IMR-90 (cell line): Measurements from ENCODE around the gene ERGIC1. TPM values are rescaled to one million over a fixed set of nuclear protein-coding genes. Genes with fewer than 3 reads are reported as not detected.

Experiments used
- ATAC-seq: fragments of 200-7000 bp; cut with Tn5 transposase; 2 replicates; pipeline ENCODE4 v1.9.1; 2020; ENCODE audit warnings: low read depth, mild to moderate bottlenecking, moderate library complexity
- BruUV-seq: library from RNA; stranded (reverse); fragments of 400-500 nt; replicated peaks from 2 replicates; lab custom pipeline; 2021; lab: Mats Ljungman, UMichigan
- CTCF ChIA-PET: fragments of 300-600 bp; formaldehyde crosslinking; extraction: SDS; loops from one replicate; lab custom pipeline; 2021; ENCODE audit warnings: antibody characterized with exemption; lab: Yijun Ruan, JAX
- POLR2A ChIA-PET: fragments of 300-600 bp; sonication (Branson Sonifier 250); formaldehyde crosslinking; loops from one replicate; lab custom pipeline; 2022; ENCODE audit warnings: antibody characterized with exemption; ENCODE audit not compliant: unreplicated experiment; lab: Charles Lee
- DNase-seq: peaks from one replicate; pipeline ENCODE4 v3.0.0; 2013
- H2AFZ ChIP-seq: replicated peaks from 2 replicates; pipeline ENCODE3; 2013; ENCODE audit warnings: low read length, mild to moderate bottlenecking; ENCODE audit not compliant: poor library complexity
- H2AK5ac ChIP-seq: 2 replicates; pipeline ENCODE4 v1.6.1; 2013; ENCODE audit warnings: low read depth, low read length, inconsistent platforms
- H2AK9ac ChIP-seq: replicated peaks from 2 replicates; pipeline ENCODE3; 2013; ENCODE audit warnings: mild to moderate bottlenecking, low read depth, low read length, moderate library complexity; ENCODE audit not compliant: poor library complexity
- H2BK120ac ChIP-seq: 2 replicates; pipeline ENCODE4 v1.6.1; 2013; ENCODE audit warnings: low read depth, low read length, inconsistent platforms
- H2BK15ac ChIP-seq: 3 replicates; pipeline ENCODE4 v1.6.1; 2013; ENCODE audit warnings: low read depth, low read length, inconsistent platforms
- H2BK20ac ChIP-seq: 2 replicates; pipeline ENCODE4 v1.6.1; 2013; ENCODE audit warnings: low read depth, mild to moderate bottlenecking, inconsistent platforms, low read length, moderate library complexity
- H2BK5ac ChIP-seq: 2 replicates; pipeline ENCODE4 v1.6.1; 2013; ENCODE audit warnings: mild to moderate bottlenecking, low read depth, low read length, inconsistent platforms; ENCODE audit not compliant: poor library complexity, severe bottlenecking
- H3K14ac ChIP-seq: replicated peaks from 2 replicates; pipeline ENCODE4 v1.6.1; 2013; ENCODE audit warnings: low read depth, low read length, inconsistent platforms
- H3K18ac ChIP-seq: 2 replicates; pipeline ENCODE4 v1.6.1; 2013; ENCODE audit warnings: low read depth, low read length, control low read depth
- H3K23ac ChIP-seq: 2 replicates; pipeline ENCODE4 v1.6.1; 2013; ENCODE audit warnings: low read depth, low read length, inconsistent platforms
- H3K27ac ChIP-seq: 2 replicates; pipeline ENCODE4 v1.5.1; 2013; ENCODE audit warnings: mild to moderate bottlenecking, control low read depth, low read length; ENCODE audit not compliant: insufficient read depth
- H3K27me3 ChIP-seq: 2 replicates; pipeline ENCODE4 v1.6.1; 2013; ENCODE audit warnings: low read length; ENCODE audit not compliant: control insufficient read depth, insufficient read depth
- H3K36me3 ChIP-seq: 2 replicates; pipeline ENCODE4 v1.6.1; 2013; ENCODE audit warnings: low read length, mixed read lengths; ENCODE audit not compliant: control insufficient read depth, insufficient read depth
- H3K4ac ChIP-seq: 2 replicates; pipeline ENCODE4 v1.6.1; 2013; ENCODE audit warnings: low read depth, low read length, inconsistent platforms
- H3K4me1 ChIP-seq: 2 replicates; pipeline ENCODE4 v1.6.1; 2013; ENCODE audit warnings: low read length, mixed read lengths; ENCODE audit not compliant: control insufficient read depth, insufficient read depth
- H3K4me2 ChIP-seq: 2 replicates; pipeline ENCODE4 v1.6.1; 2013; ENCODE audit warnings: low read depth, mild to moderate bottlenecking, control low read depth, low read length, moderate library complexity
- H3K4me3 ChIP-seq: 2 replicates; pipeline ENCODE4 v1.5.1; 2013; ENCODE audit warnings: low read depth, mild to moderate bottlenecking, control low read depth, low read length, moderate library complexity; ENCODE audit not compliant: insufficient read depth
- H3K56ac ChIP-seq: 2 replicates; pipeline ENCODE4 v1.6.1; 2013; ENCODE audit warnings: low read length, inconsistent platforms; ENCODE audit not compliant: insufficient read depth; ENCODE audit errors: extremely low read depth
- H3K79me1 ChIP-seq, 2 experiments: 2 replicates each; pipeline ENCODE4 v1.6.1; 2013; ENCODE audit warnings: low read length in 2 of 2, inconsistent platforms in 1 of 2, low read depth in 1 of 2
- H3K9ac ChIP-seq: 2 replicates; pipeline ENCODE4 v1.6.1; 2013; ENCODE audit warnings: low read depth, low read length, control low read depth
- H3K9me1 ChIP-seq: 2 replicates; pipeline ENCODE4 v1.6.1; 2013; ENCODE audit warnings: low read length, inconsistent platforms; ENCODE audit not compliant: insufficient read depth
- H3K9me3 ChIP-seq: 2 replicates; pipeline ENCODE4 v1.6.1; 2013; ENCODE audit warnings: low read length; ENCODE audit not compliant: control insufficient read depth, insufficient read depth
- H4K20me1 ChIP-seq: 2 replicates; pipeline ENCODE4 v1.6.1; 2013; ENCODE audit warnings: low read length, inconsistent platforms; ENCODE audit not compliant: insufficient read depth
- H4K5ac ChIP-seq: 2 replicates; pipeline ENCODE4 v1.6.1; 2013; ENCODE audit warnings: mild to moderate bottlenecking, low read depth, low read length, control low read depth
- H4K8ac ChIP-seq, 2 experiments: 2 replicates each; pipeline ENCODE4 v1.6.1; 2013; ENCODE audit warnings: low read depth in 2 of 2, low read length in 2 of 2, control low read depth in 1 of 2, inconsistent platforms in 1 of 2
- H4K91ac ChIP-seq: 2 replicates; pipeline ENCODE4 v1.6.1; 2013; ENCODE audit warnings: low read depth, low read length, inconsistent platforms; ENCODE audit not compliant: insufficient read depth
- BHLHE40 ChIP-seq: fragments of 150-350 bp; IDR thresholded peaks from 2 replicates; pipeline ENCODE4 v1.6.1; 2016; ENCODE audit warnings: mild to moderate bottlenecking, low read depth, low read length
- CEBPB ChIP-seq: IDR thresholded peaks from 2 replicates; pipeline ENCODE4 v1.6.1; 2012; ENCODE audit warnings: low read depth, low read length, improper control_type of control experiment
- CHD1 ChIP-seq: IDR thresholded peaks from 2 replicates; pipeline ENCODE4 v1.6.1; 2012; ENCODE audit warnings: low read depth, low read length, improper control_type of control experiment
- CTCF ChIP-seq: conservative IDR thresholded peaks from 2 replicates; pipeline ENCODE4 v1.5.1; 2012; ENCODE audit warnings: mild to moderate bottlenecking, low read depth, low read length, improper control_type of control experiment
- ELK1 ChIP-seq: fragments of 150-350 bp; IDR thresholded peaks from 2 replicates; pipeline ENCODE4 v1.6.1; 2016; ENCODE audit warnings: low read depth, mild to moderate bottlenecking, low read length, moderate library complexity, borderline replicate concordance
- FOS ChIP-seq: fragments of 150-350 bp; IDR thresholded peaks from 2 replicates; pipeline ENCODE4 v1.6.1; 2016; ENCODE audit warnings: low read depth, low read length
- MAFK ChIP-seq: IDR thresholded peaks from 2 replicates; pipeline ENCODE4 v1.6.1; 2012; ENCODE audit warnings: low read depth, low read length, improper control_type of control experiment
- MAZ ChIP-seq: IDR thresholded peaks from 2 replicates; pipeline ENCODE4 v1.6.1; 2012; ENCODE audit warnings: low read depth, mild to moderate bottlenecking, low read length, improper control_type of control experiment, moderate library complexity, borderline replicate concordance
- MXI1 ChIP-seq: IDR thresholded peaks from 2 replicates; pipeline ENCODE4 v1.6.1; 2012; ENCODE audit warnings: low read depth, mild to moderate bottlenecking, low read length, moderate library complexity, borderline replicate concordance
- NFE2L2 ChIP-seq: fragments of 150-350 bp; IDR thresholded peaks from 2 replicates; pipeline ENCODE4 v1.6.1; 2016; ENCODE audit warnings: low read depth, mild to moderate bottlenecking, low read length
- POLR2A ChIP-seq: IDR thresholded peaks from 2 replicates; pipeline ENCODE4 v1.6.1; 2012; ENCODE audit warnings: mild to moderate bottlenecking, low read depth, low read length
- RAD21 ChIP-seq: IDR thresholded peaks from 2 replicates; pipeline ENCODE4 v1.6.1; 2012; ENCODE audit warnings: low read length, improper control_type of control experiment
- RCOR1 ChIP-seq: IDR thresholded peaks from 2 replicates; pipeline ENCODE4 v1.6.1; 2012; ENCODE audit warnings: mild to moderate bottlenecking, low read length, improper control_type of control experiment; ENCODE audit not compliant: insufficient replicate concordance
- RFX5 ChIP-seq: IDR thresholded peaks from 2 replicates; pipeline ENCODE4 v1.8.0; 2012; ENCODE audit warnings: low read depth, mild to moderate bottlenecking, low read length, moderate library complexity
- SMC3 ChIP-seq: fragments of 150-350 bp; IDR thresholded peaks from 2 replicates; pipeline ENCODE4 v1.6.1; 2016; ENCODE audit warnings: low read depth, mild to moderate bottlenecking, antibody characterized with exemption, low read length, moderate library complexity
- USF2 ChIP-seq: fragments of 150-350 bp; IDR thresholded peaks from 2 replicates; pipeline ENCODE4 v1.6.1; 2017; ENCODE audit warnings: mild to moderate bottlenecking, antibody characterized with exemption, low read length, low read depth
- WGBS, 2 experiments: methylation state at CpG; one replicate each; pipeline versions ENCODE4 v1.1.5 to v1.1.7; 2013; ENCODE audit warnings: missing lambda C conversion rate in 2 of 2; ENCODE audit not compliant: insufficient read length in 1 of 2; ENCODE audit errors: extremely low coverage in 2 of 2; 5-methylcytosine and 5-hydroxymethylcytosine counted together
- dilution Hi-C: fragments of 300-500 bp; cut with HindIII; formaldehyde crosslinking; loops from one replicate; pipeline ENCODE4 v1.14.3; 2018; ENCODE audit warnings: low sequenced_read_pairs; ENCODE audit not compliant: unreplicated experiment
- in situ Hi-C: fragments of 300-500 bp; cut with MboI; formaldehyde crosslinking; loops from 3 replicates; pipeline ENCODE4 v1.14.3; 2019; ENCODE audit warnings: low sequenced_read_pairs, inconsistent platforms, mixed read lengths
- intact Hi-C: fragments of 100-400 bp; cut with micrococcal nuclease; formaldehyde crosslinking; loops from 2 replicates; pipeline ENCODE4 v1.10.0; 2022
- polyA plus RNA-seq, 3 experiments: library from polyadenylated mRNA; depleted of rRNA; stranded (reverse); fragments of >200 nt; gene quantifications; 2 replicates each; pipeline ENCODE4 v1.2.3, GENCODE V29; 2012; ENCODE audit warnings: low replicate concordance in 1 of 3
- total RNA-seq: library from RNA; depleted of rRNA; stranded (reverse); fragments of >200 nt; gene quantifications from 2 replicates; pipeline ENCODE4 v1.2.3, GENCODE V29; 2012

Gene ERGIC1
- total and polyA plus RNA-seq, 2 of the 4 experiments (the other 2 are of a cell fraction), result 134 to 192 TPM

GRCh38 chr5:172850454-172850797 lies 16.4 kb downstream of the ERGIC1 start:
- H2BK15ac ChIP-seq, result no peak overlapping the region
- TF ChIP-seq CEBPB (no peak), RFX5 (no peak), SMC3 (no peak), ELK1 (no peak), BHLHE40 (no peak), POLR2A (no peak), MAFK (no peak), MXI1 (no peak), NFE2L2 (no peak), CHD1 (no peak), MAZ (no peak), CTCF (no peak), FOS (no peak), USF2 (no peak), RAD21 (no peak), RCOR1 (no peak)
- H3K18ac ChIP-seq, result no peak overlapping the region
- peaks cover 63% of the 10 kb centered on the region for H3K9me1 ChIP-seq
- intact Hi-C loops (loop anchor here (5.0 kb wide), 1 partner anchor 52 kb away; no protein-coding TSS in a partner anchor), in situ Hi-C loops (no loop called here), dilution Hi-C loops (no loop called here)
- H3K9me3 ChIP-seq, result no peaks in the 10 kb centered on the region
- H2AK9ac ChIP-seq, result no peak overlapping the region
- H2BK120ac ChIP-seq, result no peak overlapping the region
- ChIA-PET POLR2A (no interaction called here), CTCF (no interaction called here)
- H3K27ac ChIP-seq, result no peak overlapping the region
- H3K4me1 ChIP-seq, result peaks cover 37% of the 10 kb centered on the region
- H2AFZ ChIP-seq, result no peak overlapping the region
- H2BK5ac ChIP-seq, result peak overlapping the region; percentile 52
- no TSS peak for BruUV-seq
- no peak overlapping the region for H4K5ac ChIP-seq
- peaks cover 33% of the 10 kb centered on the region for H4K20me1 ChIP-seq
- no peak overlapping the region for H3K4ac ChIP-seq
- H3K4me2 ChIP-seq, result no peak overlapping the region
- no peak for ATAC-seq
- H3K9ac ChIP-seq, result no peak overlapping the region
- no peak overlapping the region; the same call in 1 of the 2 replicates for H2AK5ac ChIP-seq
- no peak overlapping the region for H2BK20ac ChIP-seq
- H3K4me3 ChIP-seq, result no peak overlapping the region
- no peak overlapping the region for H4K8ac ChIP-seq
- no peak overlapping the region for H3K56ac ChIP-seq
- H3K27me3 ChIP-seq, result no peaks in the 10 kb centered on the region
- H4K91ac ChIP-seq, result no peak overlapping the region
- H3K14ac ChIP-seq, result no peak overlapping the region
- no peaks in the 10 kb centered on the region; the same call in 1 of the 2 replicates for H3K36me3 ChIP-seq
- 93% methylated on average over 3 of the region's 6 CpGs; no CpG with 5 or more reads in 1 of the 2 experiments for WGBS, 2 experiments
- no peak overlapping the region for H3K23ac ChIP-seq
- peaks cover 22 to 87% of the 10 kb centered on the region in 2 experiments for H3K79me1 ChIP-seq
- DNase-seq, result no peak
